ENCODE measurements around the gene GRP.
"Not testable (repeated sequence)": the region's sequence is repeated elsewhere in the genome, so short reads cannot be mapped to it uniquely, and the experiment has no call there.

Gene GRP

GRCh38 chr18:59229701-59230443, 9.9 kb downstream of the GRP start:
- peak; percentile 71 for DNase-seq

- DNase-seq: no peak
Measured at GRCh38 chr18:59231114-59231513, 11.2 kb downstream of the GRP start.

DNA sequence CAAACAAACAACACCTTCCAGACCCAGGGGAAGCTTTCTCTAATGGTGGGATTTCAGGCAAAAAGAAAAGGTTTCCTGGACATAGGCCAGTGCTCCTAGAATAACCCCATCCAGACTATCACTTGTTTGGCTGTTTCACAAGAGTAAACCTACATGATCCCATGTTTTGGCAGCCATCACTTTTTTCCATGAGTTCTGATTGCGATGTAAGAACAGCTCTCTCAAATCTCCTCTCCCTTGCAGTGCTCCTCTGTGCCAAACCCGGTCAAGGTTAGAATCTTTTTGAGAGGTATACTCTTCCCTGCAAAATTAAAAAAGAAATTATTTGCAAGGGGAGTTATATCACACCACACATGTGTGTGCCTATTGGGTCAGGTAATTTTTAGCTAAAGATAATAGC, 11.9 kb downstream of the GRP start:
- no peak for DNase-seq

GRCh38 chr18:59232309-59233016, 12.5 kb downstream of the GRP start:
- DNase-seq: no peak

DNA sequence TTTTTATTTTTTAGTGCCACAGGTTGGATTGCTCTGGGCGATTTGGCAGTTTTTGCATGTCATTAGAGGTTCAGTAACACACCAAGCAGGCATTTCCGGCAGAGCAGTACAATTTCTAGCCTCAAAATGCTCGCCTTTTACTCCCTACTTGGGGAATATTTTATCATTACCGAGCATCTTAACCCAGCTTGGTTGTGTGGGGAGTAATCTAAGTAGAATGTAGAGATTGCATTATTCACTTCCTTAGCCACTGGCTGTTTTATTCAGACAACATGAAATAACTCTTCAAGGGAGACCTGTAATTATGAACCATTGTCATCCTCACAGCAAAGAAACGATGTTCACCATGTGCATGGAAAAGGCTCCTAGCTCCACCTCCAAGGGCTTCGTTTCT, 13.1 kb downstream of the GRP start:
- DNase-seq: peak; percentile 73

- peak; percentile 35 for DNase-seq
Measured at GRCh38 chr18:59238385-59238784, 18.4 kb downstream of the GRP start.

DNA sequence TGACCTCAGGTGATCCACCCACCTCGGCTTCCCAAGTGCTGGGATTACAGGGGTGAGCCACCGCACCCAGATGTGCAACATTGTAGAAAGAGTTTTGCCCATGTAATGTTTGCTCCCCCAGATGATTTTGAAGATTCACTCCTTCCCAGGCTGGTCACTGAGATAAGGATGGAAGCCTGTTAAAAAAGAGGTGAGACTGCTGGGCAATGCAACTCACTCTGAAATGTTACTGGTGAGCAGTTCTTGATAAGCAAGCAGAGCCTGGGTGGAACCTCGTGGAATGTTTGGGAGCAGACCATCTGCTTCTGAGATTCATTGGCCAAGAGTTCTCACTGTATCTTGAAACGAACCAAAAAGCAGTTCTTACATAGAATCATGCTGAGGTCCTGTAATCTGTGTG, 19.7 kb downstream of the GRP start:
- DNase-seq: no peak

GRCh38 chr18:59242906-59243305, 22.9 kb downstream of the GRP start:
- no peak for DNase-seq

DNA sequence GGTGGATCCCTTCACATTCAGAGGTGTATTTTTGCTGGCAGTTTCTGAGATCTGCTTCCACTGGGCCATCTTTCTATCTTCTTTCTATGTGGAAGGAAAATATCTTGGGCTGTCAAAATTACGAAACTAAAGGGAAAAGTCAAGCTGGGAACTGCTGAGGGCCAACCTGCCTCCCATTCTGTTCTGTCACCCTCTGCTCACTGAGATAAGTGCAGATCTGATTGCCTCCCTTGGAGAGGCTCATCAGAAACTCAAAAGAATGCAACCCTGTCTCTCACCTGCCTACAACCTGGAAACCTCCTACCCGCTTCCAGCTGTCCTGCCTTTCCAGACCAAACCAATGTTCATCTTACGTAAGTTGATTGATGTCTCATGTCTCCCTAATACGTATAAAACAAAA, 26.8 kb downstream of the GRP start:
- no peak for DNase-seq

- peak; percentile 80 for DNase-seq
Measured at GRCh38 chr18:59249199-59249774, 29.3 kb downstream of the GRP start.

DNA sequence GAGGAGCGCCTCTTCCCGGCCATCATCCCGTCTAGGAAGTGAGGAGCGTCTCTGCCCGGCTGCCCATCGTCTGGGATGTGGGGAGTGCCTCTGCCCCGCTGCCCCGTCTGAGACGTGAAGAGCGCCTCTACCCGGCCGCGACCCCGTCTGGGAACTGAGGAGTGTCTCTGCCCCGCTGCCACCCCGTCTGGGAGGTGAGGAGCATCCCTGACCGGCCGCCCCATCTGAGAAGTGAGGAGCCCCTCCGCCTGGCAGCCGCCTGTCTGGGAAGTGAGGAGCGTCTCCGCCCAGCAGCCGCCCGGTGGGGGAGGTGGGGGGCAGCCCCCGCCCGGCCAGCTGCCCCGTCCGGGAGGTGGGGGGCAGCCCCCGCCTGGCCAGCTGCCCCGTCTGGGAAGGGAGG, 35.5 kb downstream of the GRP start:
- DNase-seq: not testable (repeated sequence)

DNA sequence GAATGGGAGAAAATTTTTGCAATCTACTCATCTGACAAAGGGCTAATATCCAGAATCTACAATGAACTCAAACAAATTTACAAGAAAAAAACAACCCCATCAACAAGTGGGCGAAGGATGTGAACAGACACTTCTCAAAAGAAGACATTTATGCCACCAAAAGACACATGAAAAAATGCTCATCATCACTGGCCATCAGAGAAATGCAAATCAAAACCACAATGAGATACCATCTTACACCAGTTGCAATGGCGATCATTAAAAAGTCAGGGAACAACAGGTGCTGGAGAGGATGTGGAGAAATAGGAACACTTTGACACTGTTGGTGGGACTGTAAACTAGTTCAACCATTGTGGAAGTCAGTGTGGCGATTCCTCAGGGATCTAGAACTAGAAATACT, 41.9 kb downstream of the GRP start:
- not testable (repeated sequence) for DNase-seq

- DNase-seq: not testable (repeated sequence)
Measured at GRCh38 chr18:59262243-59262642, 42.3 kb downstream of the GRP start.

GRCh38 chr18:59263661-59264060, 43.7 kb downstream of the GRP start:
- no peak for DNase-seq

GRCh38 chr18:59264121-59264571, 44.2 kb downstream of the GRP start:
- DNase-seq: no peak

DNA sequence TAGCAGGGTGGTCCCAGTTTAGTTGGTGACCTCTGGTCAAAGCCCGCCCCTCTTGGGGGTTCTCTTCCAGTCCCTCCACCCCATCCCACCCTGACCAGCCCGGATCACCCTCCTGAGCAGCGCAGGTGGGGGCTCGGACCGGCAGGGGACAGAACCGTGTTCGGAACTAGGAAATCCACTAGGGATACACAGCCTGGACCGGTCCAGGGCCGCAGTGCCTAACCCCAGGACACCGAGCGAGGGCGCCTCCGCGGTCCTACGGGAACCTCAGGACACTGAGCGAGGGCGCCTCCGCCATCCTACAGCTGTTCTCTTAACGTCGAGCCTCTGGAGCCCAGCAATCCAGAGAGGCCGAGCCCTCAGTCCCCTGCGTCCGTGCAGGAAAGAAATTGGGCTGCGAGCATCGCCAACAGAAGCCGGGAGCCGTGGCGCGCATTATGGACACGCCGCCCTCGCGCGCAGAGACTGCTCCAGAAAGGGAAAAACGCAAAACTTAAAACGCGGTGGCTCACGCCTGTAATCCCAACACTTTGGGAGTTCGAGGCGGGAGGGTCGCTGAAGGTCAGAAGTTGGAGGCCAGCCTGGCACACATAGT, 44.8 kb downstream of the GRP start:
- DNase-seq: no peak

DNA sequence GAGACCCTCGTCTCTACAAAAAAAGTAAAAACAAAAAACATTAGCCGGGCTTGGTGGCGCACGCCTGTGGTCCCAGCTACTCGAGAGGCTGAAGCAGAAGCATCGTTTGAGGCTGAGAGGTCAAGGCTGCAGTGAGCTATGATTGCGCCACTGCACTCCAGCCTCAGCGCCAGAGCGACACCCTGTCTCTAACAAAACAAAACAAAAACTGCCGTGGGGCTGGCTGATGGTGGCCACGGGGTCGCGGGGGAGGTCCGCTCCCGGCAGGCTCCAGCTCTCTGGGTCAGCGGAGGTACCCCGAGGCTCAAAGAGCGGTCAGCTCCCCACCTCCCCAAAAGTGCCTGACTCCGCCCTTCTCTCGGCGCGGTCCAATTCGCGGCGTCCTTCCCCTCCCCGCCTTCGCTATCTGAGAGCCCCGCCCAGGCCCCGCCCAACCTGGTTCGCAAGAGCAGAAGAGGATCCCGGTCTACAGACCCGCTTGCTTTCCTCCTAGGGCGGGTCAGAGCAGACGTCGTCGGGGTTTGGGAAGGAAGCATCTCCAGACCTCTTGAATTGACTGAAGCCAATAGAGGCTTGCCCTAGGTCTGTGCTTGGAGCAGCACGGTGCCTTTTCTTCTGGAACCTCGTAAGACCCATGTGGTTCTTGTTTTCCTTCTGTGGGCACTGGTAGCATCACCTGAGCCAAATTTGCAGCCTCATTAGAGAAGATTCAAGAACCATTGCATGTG, 45.5 kb downstream of the GRP start:
- no peak for DNase-seq

- DNase-seq: no peak
Measured at GRCh38 chr18:59265974-59266369, 46.0 kb downstream of the GRP start.

- no peak for DNase-seq
Measured at GRCh38 chr18:59266459-59266858, 46.5 kb downstream of the GRP start.

GRCh38 chr18:59266886-59267502, 47.0 kb downstream of the GRP start:
- no peak for DNase-seq

- DNase-seq: no peak
Measured at GRCh38 chr18:59267503-59268126, 47.7 kb downstream of the GRP start.

DNA sequence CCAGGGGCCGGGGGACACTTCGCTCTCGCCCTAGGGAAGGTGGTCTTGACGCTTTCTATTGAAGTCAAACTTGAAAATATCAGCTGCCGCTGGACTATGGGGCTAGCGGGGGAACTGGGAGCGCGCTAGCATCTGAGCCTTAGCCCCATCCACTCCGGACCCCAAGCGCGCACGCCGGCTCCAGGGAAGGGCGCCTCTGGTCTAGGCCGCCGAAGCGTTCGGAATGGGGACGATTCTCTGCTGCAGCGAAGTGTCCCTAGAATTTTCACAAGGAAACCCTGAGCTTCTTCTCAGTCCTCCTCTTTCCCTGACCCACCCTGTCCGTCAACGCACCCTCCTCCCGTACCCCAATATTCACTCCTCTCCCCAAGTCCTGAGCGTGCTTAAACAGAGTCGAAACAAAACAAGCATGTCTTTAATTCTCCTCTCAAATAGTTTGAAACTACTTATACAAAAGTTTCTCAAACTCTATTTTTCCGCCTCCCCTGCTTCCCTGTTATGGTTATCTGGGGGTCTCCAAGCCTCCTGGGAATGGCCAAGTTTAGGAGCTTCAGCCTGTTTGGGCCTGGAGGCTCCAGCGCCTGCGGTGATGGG, 48.3 kb downstream of the GRP start:
- no peak for DNase-seq

Data from fibroblast of skin of right quadriceps (primary cell).